NCI-H226 (cell line): ENCODE results near the gene XRN2.
"Not testable (repeated sequence)": the region's sequence is repeated elsewhere in the genome, so short reads cannot be mapped to it uniquely, and the experiment has no call there.

ENCODE experiments used
- DNase-seq: peaks from one replicate; pipeline ENCODE4 v3.0.0-alpha.2; 2015

Gene XRN2

DNA sequence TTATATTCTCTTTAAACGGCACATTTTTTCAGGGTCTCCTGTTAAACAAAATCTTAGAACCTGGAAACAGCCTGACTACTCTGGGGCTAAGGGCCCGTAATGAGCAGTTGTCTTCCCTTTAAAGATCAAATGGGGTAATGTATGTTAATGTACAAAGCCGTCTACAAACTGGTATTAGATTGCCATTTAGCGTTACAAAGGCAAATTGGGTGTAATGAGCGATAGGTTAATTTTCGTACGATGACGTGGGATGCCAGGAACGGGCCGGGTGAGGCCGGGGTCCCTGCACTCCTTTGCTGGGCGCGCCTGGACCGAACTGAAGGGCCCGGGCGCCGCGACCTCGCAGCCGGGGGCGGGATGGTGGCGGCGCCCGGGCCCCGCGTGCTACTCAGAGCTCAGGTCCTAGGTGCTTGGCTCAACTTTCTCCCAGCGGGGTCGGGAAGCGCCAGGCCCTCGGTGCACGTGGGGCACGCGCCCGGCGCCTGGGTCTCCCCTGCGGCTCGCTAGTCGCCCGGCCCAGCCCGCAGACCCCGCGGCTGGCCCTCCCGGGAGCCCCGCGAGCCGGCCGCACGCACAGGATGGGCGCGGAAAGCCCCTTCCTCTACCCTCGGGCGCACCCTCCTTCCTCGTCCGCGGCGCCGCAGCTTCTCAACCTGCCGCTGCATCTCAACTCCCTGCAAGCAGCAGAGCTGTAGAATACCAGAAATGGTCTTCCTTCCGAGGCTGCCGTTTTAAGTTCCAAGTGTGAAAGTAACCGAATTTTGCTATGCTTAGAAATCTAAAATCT, 88.2 kb downstream of the XRN2 start:
- DNase-seq: no peak

DNA sequence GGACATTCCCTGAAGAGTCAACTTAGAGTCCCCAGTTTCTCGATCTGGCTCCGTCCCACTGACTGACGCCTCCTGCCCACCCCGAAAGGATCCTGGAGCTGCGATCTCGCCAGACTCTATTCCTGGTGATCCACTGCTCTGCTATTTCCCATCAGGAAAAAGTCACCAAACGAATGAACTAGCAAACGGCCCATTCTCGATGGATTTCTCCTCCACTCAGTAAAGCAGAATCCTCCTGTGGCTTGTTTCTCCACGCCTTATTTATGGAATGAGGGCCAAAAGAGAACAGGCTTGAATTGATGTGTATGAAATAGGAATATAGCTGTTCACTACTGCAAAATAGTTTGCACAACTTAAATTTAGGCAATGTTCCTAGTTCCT, 88.8 kb downstream of the XRN2 start:
- no peak for DNase-seq

DNA sequence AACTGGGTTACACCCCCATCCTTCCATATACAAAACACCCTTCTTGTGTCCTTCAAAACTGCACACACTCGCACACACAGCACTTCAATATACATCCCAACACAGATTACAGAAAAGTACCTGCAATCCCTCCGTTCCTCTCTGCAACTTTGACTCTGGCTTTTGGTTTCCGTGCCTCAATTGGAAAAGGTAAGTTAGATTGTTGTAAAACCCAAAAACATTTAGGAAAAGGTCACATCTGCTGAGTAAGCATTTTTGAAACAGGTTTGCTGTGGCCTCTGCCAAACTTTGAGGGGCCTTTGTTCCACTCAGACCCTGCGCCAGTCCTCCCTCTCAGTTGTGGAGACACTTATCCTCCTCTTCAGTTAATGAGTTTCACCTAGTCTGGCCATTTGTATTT, 90.0 kb downstream of the XRN2 start:
- no peak for DNase-seq

DNA sequence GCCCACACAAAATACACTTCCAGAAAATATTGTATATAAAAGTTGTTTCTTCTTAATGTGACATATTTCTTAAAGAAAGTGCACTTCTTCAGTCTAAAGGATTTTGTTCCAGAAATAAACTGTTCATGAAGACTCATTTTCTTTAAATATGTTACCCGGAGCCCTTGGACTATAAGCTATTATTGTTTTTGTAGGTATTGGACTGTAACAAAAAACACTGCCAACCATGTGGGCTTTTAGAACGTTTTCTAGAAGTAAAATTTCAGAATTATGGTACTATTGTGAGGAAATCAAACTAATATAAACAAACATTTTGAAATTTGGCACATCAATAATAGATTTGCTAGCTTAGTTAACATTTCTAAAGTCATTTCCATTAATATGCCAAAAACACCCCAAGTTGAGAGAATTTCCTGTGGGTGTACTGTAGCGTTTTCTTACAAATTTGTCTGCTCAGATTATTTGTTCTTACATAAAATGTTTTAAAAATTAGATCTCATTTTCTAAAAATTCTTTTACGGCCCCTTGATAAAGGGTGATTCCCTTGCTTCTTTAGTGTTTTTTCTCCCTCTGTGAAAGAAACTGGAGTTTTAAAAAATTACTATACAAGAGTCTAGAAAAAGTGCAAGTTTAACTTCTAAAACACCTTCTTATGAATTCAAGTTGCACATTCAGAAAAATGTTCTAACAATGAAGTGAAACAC, 90.8 kb downstream of the XRN2 start:
- no peak for DNase-seq

DNA sequence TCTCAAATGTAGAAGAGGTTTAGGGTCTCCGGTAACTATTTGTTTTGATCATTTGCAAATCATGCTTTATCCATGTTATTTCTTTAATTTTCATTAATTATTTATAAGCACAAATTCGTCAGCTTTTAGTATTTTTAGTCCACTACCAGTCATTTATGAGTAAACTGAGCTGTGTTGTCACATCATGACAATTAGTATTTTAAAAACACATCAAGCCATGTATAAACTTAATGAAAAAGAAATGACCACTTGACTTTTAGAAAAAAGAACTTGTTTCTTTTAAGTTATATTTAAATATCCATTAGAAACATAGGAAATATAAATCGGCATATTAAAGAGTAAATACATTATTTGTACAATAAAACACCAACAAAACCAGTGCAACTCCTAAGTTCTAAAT, 91.4 kb downstream of the XRN2 start:
- no peak for DNase-seq

DNA sequence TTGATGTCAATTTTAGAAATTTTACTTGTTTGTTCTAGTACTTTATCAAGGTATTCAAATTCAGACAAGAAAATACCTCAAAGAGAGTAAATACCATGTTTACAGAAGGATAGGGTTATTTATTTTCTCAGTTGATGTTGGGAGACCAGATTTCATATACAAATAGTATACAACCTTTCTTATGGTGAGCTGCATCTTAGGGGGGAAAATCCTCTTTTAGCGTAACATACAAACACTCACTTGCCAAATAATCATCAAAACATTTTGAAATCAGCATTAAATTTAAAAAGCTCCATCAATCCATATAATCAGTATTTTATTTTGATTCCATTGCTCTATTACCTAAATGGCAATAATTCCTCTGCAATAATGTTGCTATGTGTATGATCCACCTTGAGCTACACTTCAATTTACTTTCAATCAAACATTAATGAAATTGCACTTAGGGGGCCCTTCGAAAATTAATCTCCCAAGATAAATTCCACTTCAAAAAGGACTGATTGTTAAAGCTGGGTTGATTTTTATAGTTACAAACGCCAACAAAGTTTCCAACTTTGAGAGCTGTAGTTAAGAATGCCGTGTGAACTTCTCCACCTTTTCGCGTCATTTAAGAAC, 92.0 kb downstream of the XRN2 start:
- no peak for DNase-seq

DNA sequence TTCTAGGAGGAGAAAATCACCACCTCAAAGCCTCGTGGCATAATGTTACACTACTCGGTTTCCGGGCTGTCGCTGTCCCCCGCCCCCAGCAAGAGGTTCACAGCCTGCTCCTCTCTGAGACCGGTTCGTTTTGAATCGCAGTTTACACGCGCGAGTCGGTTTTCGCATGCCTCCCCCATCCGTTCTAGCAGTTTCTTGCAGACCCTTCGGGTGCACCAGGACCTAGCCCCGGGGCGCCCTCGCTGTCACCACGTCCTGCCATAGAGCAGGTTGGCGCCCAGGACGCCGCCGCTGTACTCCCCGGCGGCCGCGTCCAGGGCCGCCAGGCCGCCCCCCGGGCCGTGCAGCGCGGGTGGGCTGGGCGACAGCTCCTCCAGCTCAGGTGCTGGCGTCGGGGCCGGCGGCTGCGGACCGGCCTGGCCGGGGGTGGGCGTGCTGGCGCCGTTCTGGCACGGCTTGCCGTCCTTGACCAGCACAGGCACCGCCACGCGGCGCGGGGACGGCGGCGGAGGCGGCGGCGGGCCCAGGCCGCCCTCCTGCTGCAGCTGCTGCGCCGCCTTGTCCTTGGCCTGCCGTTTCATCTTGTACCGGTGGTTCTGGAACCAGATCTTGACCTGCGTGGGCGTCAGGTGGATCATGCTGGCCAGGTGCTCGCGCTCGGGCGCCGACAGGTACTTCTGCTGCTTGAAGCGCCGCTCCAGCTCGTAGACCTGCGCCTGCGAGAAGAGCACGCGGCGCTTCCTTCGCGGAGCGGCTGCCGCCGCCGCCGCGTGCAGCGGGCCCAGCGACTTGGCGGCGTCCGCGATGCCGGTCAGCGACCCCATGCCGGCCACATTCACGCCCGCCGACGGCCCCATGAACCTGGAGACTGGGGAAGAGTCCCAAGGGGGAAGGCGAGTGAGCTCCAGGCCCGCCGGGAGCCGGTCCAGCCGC, 92.8 kb downstream of the XRN2 start:
- DNase-seq: no peak

DNA sequence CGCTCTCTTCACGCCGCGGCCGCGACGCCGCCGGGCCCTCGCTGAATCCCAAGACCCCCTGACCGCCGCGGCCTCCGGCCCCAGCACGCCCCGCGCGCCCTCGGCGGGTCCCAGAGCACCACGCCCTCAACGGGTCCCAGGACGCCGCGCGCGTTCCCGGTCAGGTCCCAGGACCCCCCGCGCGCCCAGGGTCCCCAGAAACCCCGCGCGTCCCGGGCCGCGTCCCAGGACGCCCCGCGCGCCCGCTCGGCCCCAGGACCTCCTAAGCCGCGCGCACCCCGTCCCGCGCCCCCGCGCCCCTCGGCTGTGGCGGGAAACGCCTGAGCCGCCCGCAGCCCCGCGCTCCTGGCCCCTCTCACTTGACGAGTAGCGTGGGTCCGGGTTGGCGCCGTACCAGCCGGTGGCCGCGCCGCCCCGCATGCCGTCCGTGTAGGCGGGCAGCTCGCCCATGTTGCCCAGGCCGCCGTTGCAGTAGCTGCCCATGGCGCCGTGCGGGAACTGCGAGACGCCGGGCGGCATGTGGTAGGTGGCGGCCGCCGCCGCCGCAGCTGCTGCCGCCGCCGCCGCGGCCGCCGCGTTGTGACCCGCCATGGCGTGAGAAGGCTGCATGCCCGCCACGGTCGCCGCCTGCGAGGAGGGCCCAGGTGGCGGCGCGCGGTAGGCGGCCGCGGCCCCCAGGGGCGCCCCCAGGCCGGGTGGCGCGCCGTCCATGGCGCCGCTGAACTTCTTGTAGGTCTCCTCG, 93.6 kb downstream of the XRN2 start:
- DNase-seq: no peak

DNA sequence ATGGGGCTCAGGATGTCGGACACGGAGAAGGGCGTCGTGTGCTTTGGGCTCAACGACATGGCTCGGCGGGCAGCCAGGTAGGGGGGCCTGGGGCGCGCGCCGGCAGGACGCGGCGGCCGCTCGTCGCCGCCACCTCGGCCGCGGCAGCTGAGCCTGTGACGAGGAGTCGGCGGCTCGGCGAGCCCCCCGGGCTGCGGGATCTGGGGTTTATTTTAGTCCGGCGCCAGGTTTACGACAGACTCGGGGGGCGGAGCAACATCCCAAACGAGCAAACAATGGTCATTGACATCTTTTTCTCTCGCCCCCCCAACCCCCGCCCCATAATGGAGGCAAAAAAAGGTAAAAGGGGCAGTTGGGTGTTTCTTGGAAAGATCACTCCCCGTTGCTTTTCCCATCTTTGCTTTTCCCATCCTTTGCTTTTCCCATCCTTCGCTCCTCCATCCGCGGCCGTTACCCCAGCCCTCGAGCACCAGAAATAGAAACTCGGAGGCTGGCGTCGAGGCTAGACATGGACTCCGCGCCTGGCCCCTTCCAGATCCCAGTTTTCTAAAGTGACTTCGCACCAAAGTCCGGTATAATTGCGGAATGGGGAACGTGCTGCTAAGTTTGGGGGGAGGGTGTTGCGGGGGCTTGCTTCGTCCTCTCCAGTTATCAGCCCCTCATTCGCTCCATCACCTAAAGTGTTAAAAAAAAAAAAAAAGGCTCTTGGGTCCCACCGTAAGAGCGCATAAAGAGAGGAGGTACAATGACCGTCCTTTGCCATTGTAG, 94.4 kb downstream of the XRN2 start, which contains the start of gene NKX2-4:
Gene NKX2-4, minus strand, starts transcription at position 186 of the 768 bp plus-strand sequence. Its CDS starts 127 bp downstream, at position 59.
- DNase-seq: no peak

DNA sequence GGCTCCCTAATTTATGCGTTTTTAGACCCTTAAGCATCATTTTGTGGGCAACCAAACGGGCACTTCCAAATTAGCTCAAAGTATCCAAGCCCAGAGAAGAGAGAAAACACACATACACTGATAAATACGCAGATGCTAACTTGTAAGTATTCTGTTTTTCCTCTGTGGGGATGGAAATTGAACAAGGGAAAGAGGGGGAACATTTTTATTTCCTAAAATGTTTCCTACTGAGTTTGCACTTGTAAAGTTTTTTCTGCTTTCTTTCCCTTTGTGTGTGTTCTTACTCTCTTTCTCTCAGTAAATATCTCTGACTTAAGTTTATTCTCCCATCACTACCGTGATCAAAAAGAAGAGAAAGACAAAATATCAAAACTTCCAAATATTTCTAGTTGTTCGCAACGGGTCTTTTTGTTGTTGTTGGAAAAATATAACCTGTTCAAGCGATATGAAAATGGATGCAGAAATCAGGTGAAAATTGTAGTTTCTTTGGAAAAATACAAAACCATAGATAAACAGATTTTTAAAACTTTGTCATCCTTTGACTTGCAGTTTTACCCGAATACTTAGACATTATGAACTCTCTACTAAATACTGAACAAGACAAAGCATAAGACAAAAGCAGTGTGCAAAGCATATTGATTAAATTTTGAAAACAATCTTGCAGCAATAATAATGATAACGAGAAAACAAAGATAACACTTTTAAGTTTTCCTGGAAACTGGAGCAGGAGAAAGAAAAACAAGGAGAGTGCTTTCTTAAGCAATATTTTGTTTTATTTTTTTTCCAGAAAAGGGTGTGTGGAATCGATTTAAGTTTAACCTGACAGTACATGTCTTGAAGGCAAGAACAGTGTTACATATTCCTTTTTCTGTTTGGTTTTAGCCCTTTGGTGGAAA, 95.2 kb downstream of the XRN2 start:
- DNase-seq: no peak

DNA sequence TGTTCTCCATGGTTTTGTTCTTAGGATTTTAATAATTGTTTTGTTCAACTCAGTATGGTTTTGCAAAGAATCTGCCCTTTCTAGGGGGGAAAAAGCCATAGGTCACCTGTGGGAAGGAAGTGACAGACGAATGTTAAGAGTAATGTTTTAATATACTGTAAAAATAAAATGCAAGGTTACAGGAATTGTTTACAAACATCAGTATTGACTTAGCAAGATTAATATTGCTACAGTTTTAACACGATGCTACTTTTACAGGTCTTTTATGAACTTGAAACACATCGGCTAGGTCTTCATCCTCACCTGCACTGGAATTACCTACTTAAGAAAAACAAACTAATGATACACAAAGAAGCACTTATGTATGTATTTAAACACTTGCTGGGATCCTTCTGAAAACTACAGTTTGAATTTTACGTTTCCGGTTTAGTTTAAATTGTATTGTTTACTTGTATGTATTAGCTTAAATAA, 95.9 kb downstream of the XRN2 start:
- no peak for DNase-seq

DNA sequence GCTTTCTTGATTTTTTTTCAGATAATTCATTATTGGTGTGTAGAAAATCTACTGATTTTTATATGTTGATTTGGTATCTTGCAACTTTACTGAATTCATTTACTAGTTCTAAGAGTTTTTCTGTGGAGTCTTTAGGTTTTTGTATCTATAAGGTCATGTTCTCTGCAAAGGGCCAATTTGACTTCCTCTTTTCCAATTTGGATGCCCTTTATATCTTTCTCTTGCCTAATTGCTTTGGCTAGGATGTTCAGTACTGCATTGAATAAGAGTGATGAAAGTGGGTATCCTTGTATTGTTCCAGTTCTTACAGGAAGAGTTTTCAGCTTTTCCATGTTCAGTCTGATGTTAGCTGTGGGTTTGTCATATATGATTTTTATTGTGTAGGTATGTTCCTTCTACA, 108.6 kb downstream of the XRN2 start:
- no peak for DNase-seq

DNA sequence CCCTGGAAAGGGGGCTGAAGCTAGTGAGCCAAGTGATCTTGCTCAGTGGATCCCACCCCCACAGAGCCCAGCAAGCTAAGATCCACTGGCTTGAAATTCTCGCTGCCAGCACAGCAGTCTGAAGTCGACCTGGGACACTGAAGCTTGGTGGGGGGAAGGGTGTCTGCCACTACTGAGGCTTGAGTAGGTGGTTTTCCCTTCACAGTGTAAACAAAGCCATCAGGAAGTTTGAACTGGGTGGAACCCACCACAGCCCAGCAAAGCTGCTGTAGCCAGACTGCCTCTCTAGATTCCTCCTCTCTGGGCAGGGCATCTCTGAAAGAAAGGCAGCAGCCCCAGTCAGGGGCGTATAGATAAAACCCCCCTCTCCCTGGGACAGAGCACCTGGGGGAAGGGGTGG, 110.9 kb downstream of the XRN2 start:
- DNase-seq: not testable (repeated sequence)

DNA sequence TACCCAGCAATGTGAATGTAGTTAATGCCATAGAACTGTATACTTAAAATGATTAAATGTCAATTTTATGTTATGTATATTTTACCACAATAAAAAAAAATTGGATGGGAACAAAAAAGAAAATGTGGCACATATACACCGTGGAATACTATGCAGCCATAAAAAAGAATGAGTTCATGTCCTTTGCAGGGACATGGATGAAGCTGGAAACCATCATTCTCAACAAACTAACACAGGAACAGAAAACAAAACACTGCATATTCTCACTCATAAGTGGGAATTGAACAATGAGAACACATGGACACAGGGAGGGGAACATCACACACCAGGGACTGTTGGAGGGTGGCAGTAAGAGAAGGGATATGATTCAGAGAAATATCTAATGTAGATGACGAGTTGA, 116.0 kb downstream of the XRN2 start:
- not testable (repeated sequence) for DNase-seq

DNA sequence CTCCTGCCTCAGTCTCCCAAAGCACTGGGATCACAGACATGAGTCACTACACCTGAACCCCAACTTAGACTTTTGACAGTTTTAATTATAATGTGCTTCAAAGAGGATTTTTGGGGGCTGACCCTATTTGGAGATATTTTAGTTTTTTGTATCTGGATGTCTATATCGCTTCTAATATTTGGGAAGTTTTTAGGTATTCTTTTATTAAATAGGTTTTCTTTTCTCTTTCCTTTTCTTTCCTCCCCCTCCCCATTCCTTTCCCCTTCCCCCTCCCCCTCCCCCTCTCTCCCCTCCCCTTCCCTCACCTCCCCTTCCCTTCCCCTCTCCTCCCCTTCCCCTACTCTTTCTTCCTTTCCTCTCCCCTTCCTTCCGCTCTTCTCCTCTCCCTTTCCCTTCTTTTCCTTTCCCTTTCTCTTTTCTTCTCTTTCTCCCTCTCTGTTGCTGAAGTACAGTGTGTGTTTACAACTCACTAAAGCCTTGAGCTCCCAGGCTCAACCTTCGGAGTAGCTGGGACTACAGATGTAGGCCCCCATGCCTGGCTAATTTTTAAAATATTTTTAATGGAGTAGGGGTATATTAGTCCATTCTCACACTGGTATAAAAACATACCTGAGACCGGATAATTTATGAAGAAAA, 118.6 kb downstream of the XRN2 start:
- DNase-seq: no peak

DNA sequence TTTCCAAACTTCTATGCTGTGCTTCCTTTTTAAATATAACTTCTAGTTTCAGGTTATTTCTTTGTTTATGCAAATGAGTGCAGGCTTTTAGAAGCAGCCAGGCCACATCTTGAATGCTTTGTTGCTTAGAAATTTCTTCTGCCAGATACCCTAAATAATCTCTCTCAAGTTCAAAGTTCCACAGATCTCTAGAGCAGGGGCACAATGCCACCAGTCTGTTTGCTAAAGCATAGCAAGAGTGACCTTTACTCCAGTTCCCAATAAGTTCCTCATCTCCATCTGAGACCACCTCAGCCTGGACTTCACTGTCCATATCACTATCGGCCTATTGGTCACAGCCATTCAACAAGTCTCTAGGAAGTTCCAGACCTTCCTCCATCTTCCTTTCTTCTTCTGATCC, 120.6 kb downstream of the XRN2 start:
- DNase-seq: not testable (repeated sequence)

DNA sequence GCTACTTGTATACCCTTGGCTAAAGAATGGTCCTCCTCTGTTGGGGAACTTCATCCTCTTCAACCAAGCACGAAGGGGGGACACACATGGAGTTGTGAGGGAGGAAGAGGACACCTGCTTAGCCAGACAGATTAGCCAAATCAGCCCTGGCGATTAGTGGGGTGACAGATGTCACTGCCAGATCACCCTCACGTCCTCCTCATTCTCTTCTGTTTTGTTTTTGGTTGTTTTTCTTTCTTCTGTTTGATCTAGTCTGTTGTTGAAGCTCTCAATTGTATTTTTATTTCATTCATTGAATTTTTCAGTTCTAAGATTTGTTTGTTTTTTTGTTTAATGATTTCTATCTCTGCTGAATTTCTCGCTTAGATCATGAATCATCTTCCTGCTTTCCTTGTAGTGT, 121.7 kb downstream of the XRN2 start:
- no peak for DNase-seq

DNA sequence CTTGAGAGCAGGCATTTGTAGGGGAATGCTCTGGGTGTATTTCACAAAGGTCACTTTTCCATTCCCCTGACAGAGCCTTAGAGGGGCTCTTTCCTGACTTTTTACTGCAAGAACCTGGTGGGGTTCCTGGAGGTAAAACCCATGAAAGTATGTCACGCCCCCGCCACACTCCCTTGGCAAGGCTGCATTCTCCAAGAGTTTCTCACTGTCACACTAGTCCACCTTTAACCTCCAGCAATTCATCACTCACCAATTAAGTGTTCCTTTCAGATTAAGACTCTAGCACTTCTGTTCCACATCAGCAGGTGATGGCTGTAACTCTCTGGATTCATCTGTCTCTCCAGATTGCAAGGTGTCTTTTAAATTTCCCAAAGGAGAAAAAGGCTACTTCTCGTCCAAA, 126.9 kb downstream of the XRN2 start:
- peak; percentile 19 for DNase-seq

DNA sequence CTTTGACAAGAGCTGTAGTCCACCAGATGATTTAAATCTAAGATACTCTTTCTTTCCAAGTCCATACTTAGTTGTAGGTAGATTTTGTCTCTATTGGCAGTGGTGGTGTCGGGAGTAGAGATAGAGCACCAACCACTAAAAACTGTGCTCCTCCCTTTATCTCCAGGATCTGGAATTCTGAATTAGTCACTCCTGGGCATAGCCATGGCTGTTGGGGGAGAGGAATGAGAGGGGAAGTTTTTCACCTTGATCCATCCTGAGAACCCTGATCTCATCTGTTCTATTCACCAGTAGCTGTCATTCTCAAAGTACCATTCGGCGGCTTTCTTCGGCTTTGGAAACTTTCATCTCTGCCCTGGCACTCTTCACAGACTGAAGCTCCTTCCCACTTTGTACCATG, 129.8 kb downstream of the XRN2 start:
- DNase-seq: peak; percentile 44
